Measurements from ENCODE around the gene TECPR1.

DNA sequence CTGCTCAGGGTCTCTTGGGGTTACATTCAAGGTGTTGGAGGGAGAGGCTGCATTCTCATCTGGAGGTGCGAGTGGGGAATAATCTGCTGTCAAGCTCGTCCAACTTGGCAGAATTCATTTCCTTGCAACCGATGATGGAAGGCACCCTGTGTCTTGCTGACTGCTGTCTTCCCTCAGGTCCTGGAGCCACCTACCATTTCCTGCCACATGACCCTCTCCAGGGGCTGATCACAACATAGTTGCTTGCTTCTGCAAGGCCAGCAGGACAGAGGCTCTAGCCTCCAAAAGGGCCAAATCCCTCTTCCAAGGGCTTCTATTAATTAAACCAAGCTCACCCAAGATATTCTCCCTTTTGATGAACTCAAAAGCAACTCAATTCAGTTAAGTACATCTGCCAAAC lies 15.3 kb upstream of the TECPR1 start:
- TF ChIP-seq EZH2 (optimal IDR thresholded peaks at IDR 0.05; ENCODE audit: low read depth, low read length) (no peak), EZH2phosphoT487 (IDR thresholded peaks at IDR 0.05; ENCODE audit: low read length) (no peak)
